PFSK-1 (cell line): ENCODE results near the gene GNPNAT1.

Source experiments
- FOXP2 ChIP-seq: optimal IDR thresholded peaks from 2 replicates; pipeline ENCODE3; 2011; ENCODE audit warnings: borderline replicate concordance, control low read depth, inconsistent platforms; ENCODE audit not compliant: insufficient read depth; ENCODE audit errors: extremely low read length, extremely low read depth
- POLR2AphosphoS5 ChIP-seq: IDR thresholded peaks from 2 replicates; pipeline ENCODE4 v1.6.1; 2012; ENCODE audit warnings: low read depth, mild to moderate bottlenecking, control low read depth, low read length, moderate library complexity
- REST ChIP-seq, 2 experiments: IDR thresholded peaks; 2 replicates each; pipeline versions ENCODE4 v1.6.1 to v1.8.0; 2011 to 2012; ENCODE audit warnings: low read depth in 2 of 2, low read length in 2 of 2, control low read depth in 1 of 2, inconsistent platforms in 1 of 2, mild to moderate bottlenecking in 1 of 2, moderate library complexity in 1 of 2; ENCODE audit not compliant: insufficient read depth in 1 of 2
- SIN3A ChIP-seq: IDR thresholded peaks from 2 replicates; pipeline ENCODE4 v1.6.1; 2012; ENCODE audit warnings: mild to moderate bottlenecking, low read length, moderate library complexity, borderline replicate concordance; ENCODE audit not compliant: insufficient read depth
- TAF1 ChIP-seq: IDR thresholded peaks from 2 replicates; pipeline ENCODE4 v1.6.1; 2012; ENCODE audit warnings: low read length, control low read depth, borderline replicate concordance; ENCODE audit not compliant: insufficient read depth

GNPNAT1 gene

GRCh38 chr14:52835122-52835903, 43.9 kb upstream of the GNPNAT1 start:
- TF ChIP-seq POLR2AphosphoS5: no peak
- no peak for TF ChIP-seq TAF1
- TF ChIP-seq FOXP2: peak; percentile 34
- no peak for TF ChIP-seq SIN3A
- no peak for TF ChIP-seq REST (IDR thresholded peaks at IDR 0.05; ENCODE audit: insufficient read depth in 1 of 2, low read depth in 2 of 2, low read length in 2 of 2)

DNA sequence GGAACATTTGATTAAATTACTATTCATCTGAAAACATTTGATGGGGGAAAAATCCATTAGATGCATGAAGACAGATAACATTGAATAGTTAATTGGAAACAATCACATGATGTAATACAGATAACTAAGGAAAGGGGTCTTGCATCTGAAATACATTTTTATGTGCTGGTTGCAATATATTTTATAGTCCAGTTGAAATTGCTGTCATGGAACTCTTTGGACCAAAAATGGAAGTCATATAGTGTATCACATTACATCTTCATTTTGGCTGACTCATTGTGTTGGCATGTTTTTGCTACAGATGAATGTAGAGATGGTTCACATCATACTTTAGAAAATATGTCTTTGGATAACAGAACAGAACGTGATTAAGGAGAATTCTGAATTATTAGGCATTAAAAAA, 43.0 kb upstream of the GNPNAT1 start:
- TF ChIP-seq SIN3A (no peak), REST (IDR thresholded peaks at IDR 0.05; ENCODE audit: insufficient read depth in 1 of 2, low read depth in 2 of 2, low read length in 2 of 2) (no peak), TAF1 (no peak), POLR2AphosphoS5 (no peak), FOXP2 (no peak)

DNA sequence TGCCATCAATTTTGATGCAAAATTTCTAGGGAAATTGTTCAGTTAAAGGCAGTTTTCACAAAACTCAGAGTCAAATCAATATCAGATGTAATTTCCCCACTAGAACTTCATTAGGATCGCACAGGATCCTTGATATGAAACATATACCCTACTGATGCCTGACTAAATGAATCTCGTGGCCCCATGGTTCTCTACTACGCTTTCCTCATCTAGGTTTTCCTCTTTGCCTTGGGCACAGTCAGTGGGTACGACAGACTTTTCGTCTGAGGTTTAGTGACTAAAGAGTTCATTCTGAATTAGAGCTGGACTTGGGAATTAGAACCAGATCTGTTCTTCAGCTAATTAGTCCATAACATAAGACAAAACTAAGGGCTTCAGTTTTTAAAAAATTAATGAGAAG, 42.5 kb upstream of the GNPNAT1 start:
- TF ChIP-seq FOXP2 (no peak), TAF1 (no peak), POLR2AphosphoS5 (no peak)

DNA sequence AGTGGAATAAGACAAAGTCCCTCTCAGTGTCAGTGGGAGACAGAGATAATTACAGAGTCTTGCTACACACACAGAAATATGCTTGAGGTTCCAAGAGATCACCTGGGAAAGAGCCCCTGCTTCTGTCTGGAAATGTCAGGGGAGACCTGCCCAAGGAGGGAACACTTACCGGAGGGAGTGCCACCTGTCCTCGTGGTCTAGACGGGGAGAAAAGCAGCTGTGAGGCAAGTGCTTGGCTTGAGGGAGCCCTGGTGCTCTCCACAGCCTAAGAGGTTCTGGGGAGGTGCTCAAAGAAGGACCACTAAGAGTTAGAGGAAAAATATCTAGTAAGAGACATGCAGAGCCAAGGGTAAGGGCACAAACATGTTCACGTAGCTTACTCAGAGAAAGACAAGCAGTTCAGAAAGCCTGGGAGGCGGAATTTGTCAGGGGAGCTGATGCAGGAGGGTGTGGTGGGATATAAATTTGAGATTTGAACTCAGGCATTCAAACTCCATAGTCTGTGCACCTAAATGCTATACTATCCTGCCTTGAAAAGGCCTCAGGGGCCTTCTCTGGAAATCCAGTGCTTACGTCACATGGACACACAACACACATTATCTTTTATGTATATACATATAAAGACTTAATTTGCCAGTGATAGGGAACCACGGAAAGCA, 38.2 kb upstream of the GNPNAT1 start:
- TF ChIP-seq FOXP2 (no peak), SIN3A (no peak), TAF1 (no peak), POLR2AphosphoS5 (no peak), REST (IDR thresholded peaks at IDR 0.05; ENCODE audit: insufficient read depth in 1 of 2, low read depth in 2 of 2, low read length in 2 of 2) (no peak)

DNA sequence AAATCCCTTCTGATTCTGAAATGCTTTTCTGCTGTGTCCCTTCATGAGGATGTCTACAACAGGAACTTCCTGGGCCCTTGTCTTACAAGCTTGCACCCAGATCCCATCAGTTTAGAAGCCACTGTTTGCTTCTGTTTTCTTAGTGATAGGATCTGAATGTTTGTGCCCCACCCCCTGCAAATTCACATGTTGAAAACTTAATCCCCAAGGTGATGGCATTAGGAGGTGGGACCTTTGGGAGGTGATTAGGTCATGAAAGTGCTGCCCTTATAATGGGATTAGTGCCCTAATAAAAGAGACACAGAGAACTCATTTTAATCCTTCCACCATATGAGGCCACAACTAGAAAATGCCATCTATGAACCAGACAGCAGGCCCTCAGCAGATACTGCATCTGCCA, 36.0 kb upstream of the GNPNAT1 start:
- TF ChIP-seq FOXP2 (no peak), SIN3A (no peak), TAF1 (no peak), REST (IDR thresholded peaks at IDR 0.05; ENCODE audit: insufficient read depth in 1 of 2, low read depth in 2 of 2, low read length in 2 of 2) (no peak), POLR2AphosphoS5 (no peak)
